LHCN-M2 (cell line): ENCODE results near the gene CSNK1G3. TPM values are rescaled to one million over a fixed set of nuclear protein-coding genes. Genes with fewer than 3 reads are reported as not detected.
"Not testable (repeated sequence)": the region's sequence is repeated elsewhere in the genome, so short reads cannot be mapped to it uniquely, and the experiment has no call there.

Experiments
- DNase-seq: peaks from one replicate; pipeline ENCODE4 v3.0.0-alpha.2; 2012; ENCODE audit warnings: low read depth
- polyA plus RNA-seq: library from polyadenylated mRNA; unstranded; fragments of >200 nt; gene quantifications from one replicate; pipeline ENCODE4 v1.2.1, GENCODE V29; 2012; ENCODE audit warnings: missing spikeins
- total RNA-seq: library from RNA; depleted of rRNA; stranded (reverse); fragments of >200 nt; gene quantifications from 2 replicates; pipeline ENCODE4 v1.2.3, GENCODE V29; 2014; rRNA removed

The CSNK1G3 gene
- total RNA-seq: 42.5 and 49.6 TPM in 2 replicates
- 7.7 TPM for polyA plus RNA-seq

DNA sequence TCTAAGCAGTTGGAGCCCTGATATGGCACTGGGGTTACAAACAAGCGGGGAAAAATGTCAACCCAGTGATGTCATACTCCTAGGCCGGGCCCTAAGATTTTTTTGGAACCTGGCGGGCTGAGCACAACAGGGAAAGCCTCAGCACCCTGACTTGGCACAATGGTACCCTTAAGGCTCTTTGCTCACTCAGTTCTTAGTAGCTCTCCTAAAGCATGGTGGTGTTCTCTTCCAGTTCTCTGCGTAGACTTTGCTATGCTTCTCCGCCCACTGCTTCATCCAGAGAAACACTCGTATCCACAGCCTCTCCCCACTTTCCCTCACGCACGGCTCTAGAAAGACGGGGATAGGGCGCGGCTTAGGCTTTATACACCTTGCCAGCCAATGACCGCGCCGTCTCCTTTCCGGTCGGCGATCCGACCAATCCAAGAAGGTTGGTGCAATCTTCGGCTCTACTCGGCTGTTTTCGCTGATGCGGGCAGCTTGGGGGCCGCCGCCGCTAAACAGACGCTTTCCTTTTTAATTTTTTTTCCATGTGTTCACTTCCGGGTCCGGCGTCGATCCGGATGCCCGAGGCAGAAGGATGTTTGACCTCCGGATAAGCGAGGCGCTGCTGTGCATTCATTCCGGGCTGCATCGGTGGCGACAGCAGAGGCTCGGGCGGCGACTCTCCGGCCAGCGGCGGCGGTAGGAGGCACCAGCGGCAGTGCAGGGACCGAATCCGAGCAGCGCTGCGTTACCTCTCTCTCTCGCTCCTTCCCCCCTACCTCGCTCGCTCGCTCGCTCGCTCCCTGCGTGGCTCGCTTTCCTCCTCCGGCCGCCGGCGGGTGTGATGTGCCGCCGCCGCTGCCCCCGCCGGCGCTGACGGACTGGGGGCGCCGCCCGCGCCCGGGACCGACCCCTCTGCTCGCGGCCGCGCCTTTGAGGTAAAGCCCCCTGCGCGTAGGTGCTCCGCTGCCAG is at the start of gene CSNK1G3:
TSS of gene CSNK1G3 (plus strand) at position 530 of the 958 bp plus-strand sequence. CDS start 33,487 bp downstream, outside the sequence.
- peak; percentile 97 for DNase-seq

- not testable (repeated sequence) for DNase-seq
Measured at GRCh38 chr5:123466839-123467238, 45.1 kb upstream of the CSNK1G3 start.

DNA sequence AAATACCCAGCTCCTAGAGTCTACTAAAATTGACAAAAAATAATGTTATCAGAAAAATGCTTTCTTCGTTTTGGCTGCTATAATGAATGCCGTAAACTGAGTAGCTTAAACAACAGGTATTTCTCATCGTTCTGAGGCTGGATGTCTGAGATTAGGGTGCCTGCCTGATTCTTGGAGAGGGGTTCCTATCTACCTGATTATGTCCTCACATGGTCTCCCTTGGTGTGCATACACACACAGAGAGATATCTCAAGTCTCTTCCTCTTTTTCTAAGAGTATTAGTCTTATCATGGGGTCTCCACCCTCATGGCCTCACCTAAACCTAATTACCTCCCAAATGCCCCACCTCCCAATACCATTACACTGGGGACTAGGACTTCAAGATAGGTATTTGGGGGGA is 40.6 kb upstream of the CSNK1G3 start:
- DNase-seq: no peak

- DNase-seq: no peak
Measured at GRCh38 chr5:123472150-123472924, 39.6 kb upstream of the CSNK1G3 start.

- DNase-seq: no peak
Measured at GRCh38 chr5:123474228-123474627, 37.7 kb upstream of the CSNK1G3 start.

DNA sequence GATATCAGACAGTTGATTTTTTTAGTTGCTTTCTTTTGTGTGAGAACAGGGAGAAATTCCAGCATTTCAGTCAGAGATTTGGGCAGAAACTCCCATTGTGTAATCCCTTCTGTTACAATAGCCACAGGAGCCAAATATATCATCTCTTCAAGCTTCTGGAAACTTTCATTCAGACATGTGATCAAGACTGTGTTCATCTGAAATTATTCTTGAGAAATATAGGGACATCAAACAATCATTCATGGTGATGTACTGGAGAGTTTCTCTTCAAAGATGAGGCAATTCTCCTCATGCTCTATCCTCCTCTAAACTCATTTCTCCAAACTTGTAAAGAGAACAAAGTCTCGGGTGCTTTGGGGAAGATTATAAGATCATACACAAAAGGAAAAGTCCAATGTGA is 35.2 kb upstream of the CSNK1G3 start:
- no peak for DNase-seq

DNA sequence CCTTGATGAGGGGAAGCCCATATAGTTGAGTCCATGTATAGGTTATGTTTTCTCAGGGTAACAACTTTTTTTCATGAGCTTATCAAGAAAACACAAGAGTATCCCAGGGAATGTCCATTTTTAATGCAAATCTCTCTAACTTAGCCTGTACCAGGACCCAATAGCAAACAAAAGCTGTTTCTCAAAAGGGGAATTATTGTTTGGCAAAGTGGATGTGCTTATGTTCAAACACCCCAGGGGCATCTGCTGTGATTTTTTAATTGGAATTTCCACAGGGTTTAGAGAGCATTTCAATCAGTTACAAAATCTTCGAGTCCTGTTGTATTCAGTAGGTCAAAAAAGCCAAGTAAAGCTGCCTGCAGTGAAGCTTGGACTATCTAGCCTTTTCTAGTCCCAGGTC is 33.4 kb upstream of the CSNK1G3 start:
- DNase-seq: no peak

DNA sequence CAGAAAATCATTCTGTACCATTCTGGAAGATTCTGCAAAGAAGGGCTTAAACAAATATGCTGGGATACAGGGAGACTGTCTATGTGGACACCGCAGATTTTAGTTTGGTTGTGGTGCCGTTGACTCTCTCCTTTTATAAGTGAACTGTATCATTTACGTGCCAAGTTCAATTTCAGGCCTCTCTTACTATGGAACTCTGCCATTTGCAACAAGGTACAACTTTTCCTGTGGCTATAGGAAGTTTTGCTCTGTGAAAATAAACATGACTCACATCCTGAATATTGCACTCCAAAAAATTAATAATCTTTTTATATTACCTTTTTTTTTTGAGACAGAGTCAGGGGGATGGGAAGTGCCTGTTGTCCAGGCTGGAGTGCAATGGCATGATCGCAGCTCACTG is 29.7 kb upstream of the CSNK1G3 start:
- DNase-seq: no peak

- no peak for DNase-seq
Measured at GRCh38 chr5:123483446-123484077, 28.4 kb upstream of the CSNK1G3 start.

- no peak for DNase-seq
Measured at GRCh38 chr5:123485275-123485674, 26.7 kb upstream of the CSNK1G3 start.

- DNase-seq: no peak
Measured at GRCh38 chr5:123486951-123487655, 24.9 kb upstream of the CSNK1G3 start.

GRCh38 chr5:123490974-123491373 is 21.0 kb upstream of the CSNK1G3 start:
- no peak for DNase-seq

GRCh38 chr5:123495211-123495610 is 16.8 kb upstream of the CSNK1G3 start:
- DNase-seq: not testable (repeated sequence)

GRCh38 chr5:123496892-123497291 is 15.1 kb upstream of the CSNK1G3 start:
- DNase-seq: peak; percentile 49

DNA sequence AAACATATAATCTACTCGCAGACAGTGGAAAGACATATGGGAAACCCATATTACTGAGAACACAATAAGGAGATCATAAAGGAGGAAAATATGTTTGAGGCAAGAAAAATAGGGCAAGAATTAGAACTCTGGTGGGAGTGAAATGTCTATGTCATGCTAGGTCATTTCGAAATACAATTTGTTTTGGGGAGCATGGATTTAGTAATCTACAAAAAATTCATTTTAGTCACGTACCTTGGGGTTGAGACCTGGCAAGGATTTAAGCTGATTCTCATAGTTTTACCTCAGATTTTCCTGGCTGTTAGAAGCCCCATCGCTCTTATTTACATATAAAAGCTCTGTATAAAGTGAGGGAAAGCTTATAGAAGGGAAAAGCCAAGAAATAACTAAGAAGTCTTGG is 11.5 kb upstream of the CSNK1G3 start:
- DNase-seq: no peak

GRCh38 chr5:123502120-123502519 is 9.9 kb upstream of the CSNK1G3 start:
- DNase-seq: no peak

DNA sequence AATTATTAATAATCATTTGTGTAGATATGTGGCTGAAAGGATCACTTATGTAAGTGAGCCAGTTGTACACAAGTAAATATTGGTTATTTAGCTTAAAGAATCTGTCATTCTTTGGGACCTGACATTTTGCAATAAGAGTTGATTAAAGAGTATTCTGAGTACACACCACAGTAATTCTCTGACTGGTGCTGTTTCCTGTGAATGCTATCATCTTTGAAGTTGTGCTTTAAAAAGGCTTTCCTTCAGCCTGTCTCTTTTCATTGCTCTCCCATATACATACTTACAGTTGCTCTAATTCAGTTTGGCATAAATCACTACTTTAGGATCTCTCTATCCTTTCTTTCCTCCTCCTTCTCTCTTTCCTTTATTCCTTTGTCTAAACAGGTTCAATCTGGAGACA is 8.7 kb upstream of the CSNK1G3 start:
- DNase-seq: no peak

DNA sequence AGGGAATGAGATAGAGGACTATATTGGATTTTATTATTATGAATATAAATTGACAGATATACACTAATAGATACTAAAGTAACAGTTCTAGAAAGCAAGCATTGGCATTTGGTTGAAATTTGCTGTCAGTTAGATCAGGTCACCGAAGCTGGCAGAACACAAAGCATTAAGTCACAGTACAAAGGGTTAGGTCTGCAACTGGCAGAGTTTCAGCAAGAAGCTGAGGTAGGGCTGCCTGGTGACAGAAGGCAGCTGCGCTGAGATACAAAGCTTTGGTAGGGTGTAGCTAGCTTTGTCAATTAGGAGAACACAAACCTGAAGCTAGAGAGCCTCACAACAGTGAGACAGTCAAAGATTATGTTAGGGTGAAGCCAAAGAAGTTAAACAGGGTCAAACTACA is 6.3 kb upstream of the CSNK1G3 start:
- no peak for DNase-seq

DNA sequence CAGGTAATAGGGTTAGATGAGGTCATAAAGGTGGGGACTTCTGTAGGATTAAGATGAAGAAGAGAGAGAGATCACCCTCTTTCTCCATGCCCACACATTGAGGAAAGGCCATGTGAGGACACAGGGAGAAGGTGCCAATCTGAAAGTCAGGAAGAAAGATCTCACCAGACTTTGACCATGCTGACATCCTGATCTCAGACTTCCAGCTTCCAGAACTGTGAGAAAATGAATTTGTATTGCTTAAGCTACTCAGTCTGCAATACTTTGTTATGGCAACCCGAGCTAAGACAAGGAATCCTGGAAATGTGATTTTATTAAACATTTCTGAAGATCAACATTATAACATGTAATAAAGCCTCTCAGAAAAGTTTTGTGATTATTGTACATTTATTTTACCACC is 3.5 kb upstream of the CSNK1G3 start:
- no peak for DNase-seq

GRCh38 chr5:123511290-123511647 is 708 bp upstream of the CSNK1G3 start:
- peak; percentile 55 for DNase-seq
